ENCODE measurements around the gene APOC4. TPM values are rescaled to one million over a fixed set of nuclear protein-coding genes. Genes with fewer than 3 reads are reported as not detected.

Gene APOC4
- total and polyA plus RNA-seq, 8 donors: 0.33 TPM; not detected in 7

- Histone ChIP-seq H3K27me3 (no peaks in the 10 kb centered on the region), H3K4me3 (no peak overlapping the region), H3K9me3 (no peaks in the 10 kb centered on the region), H3K4me1 (no peaks in the 10 kb centered on the region), H3K36me3 (peaks cover 66 to 95% (median 84%) of the 10 kb centered on the region in 4 donors), H3K27ac (no peak overlapping the region)
- 96 to 99% (median 97%) methylated on average over 4 of the region's 4 CpGs for WGBS, 5 donors
- TF ChIP-seq EP300 (IDR thresholded peaks at IDR 0.05): no peak
- TF ChIP-seq POLR2AphosphoS5 (IDR thresholded peaks at IDR 0.05): no peak
- TF ChIP-seq CTCF (IDR thresholded peaks at IDR 0.05): no peak
- TF ChIP-seq POLR2A (IDR thresholded peaks at IDR 0.05): no peak
- intact Hi-C loops (cut with DNase I; ENCODE audit: low total_unique reads): no loop called here
- DNase-seq: no peak
These were observed 33.4 kb downstream of the APOC4 start for GRCh38 chr19:44975444-44975843.

- Histone ChIP-seq H3K27me3 (no peaks in the 10 kb centered on the region), H3K27ac (no peak overlapping the region), H3K9me3 (no peaks in the 10 kb centered on the region), H3K4me1 (no peaks in the 10 kb centered on the region), H3K4me3 (no peak overlapping the region), H3K36me3 (peaks cover 60 to 100% (median 100%) of the 10 kb centered on the region in 4 donors)
- TF ChIP-seq POLR2A (IDR thresholded peaks at IDR 0.05): no peak
- 80 to 90% (median 89%) methylated on average over 9 of the region's 9 CpGs for WGBS, 5 donors
- DNase-seq: no peak
- intact Hi-C loops (cut with DNase I; ENCODE audit: low total_unique reads): no loop called here
These were observed 42.0 kb downstream of the APOC4 start for GRCh38 chr19:44984005-44984404.

GRCh38 chr19:44985445-44985844 lies 43.4 kb downstream of the APOC4 start:
- H3K4me3 ChIP-seq: no peak overlapping the region
- peaks cover 62 to 100% (median 100%) of the 10 kb centered on the region in 4 donors for H3K36me3 ChIP-seq
- no peaks in the 10 kb centered on the region for H3K27me3 ChIP-seq
- TF ChIP-seq POLR2AphosphoS5 (IDR thresholded peaks at IDR 0.05): no peak
- no peak for TF ChIP-seq CTCF (IDR thresholded peaks at IDR 0.05)
- no peak for TF ChIP-seq EP300 (IDR thresholded peaks at IDR 0.05)
- H3K27ac ChIP-seq: no peak overlapping the region
- DNase-seq: no peak
- H3K9me3 ChIP-seq: no peaks in the 10 kb centered on the region
- WGBS, 5 donors: 75 to 96% (median 86%) methylated on average over 3 to 4 of the region's 4 CpGs
- intact Hi-C loops (cut with DNase I; ENCODE audit: low total_unique reads): no loop called here
- no peaks in the 10 kb centered on the region for H3K4me1 ChIP-seq

GRCh38 chr19:44986389-44986788 lies 44.4 kb downstream of the APOC4 start:
- Histone ChIP-seq H3K4me1 (no peaks in the 10 kb centered on the region), H3K36me3 (peaks cover 71 to 100% (median 100%) of the 10 kb centered on the region in 4 donors), H3K27ac (no peak overlapping the region), H3K4me3 (no peak overlapping the region), H3K9me3 (no peaks in the 10 kb centered on the region), H3K27me3 (no peaks in the 10 kb centered on the region)
- DNase-seq: no peak
- intact Hi-C loops (cut with DNase I; ENCODE audit: low total_unique reads): no loop called here
- WGBS, 5 donors: 85 to 93% (median 89%) methylated on average over 7 of the region's 7 CpGs
- TF ChIP-seq POLR2A (IDR thresholded peaks at IDR 0.05) (no peak), CTCF (IDR thresholded peaks at IDR 0.05) (no peak), EP300 (IDR thresholded peaks at IDR 0.05) (no peak), POLR2AphosphoS5 (IDR thresholded peaks at IDR 0.05) (no peak)

GRCh38 chr19:44987148-44987675 lies 45.2 kb downstream of the APOC4 start:
- Histone ChIP-seq H3K27ac (no peak overlapping the region), H3K36me3 (peaks cover 77 to 100% (median 100%) of the 10 kb centered on the region in 4 donors), H3K4me3 (no peak overlapping the region), H3K27me3 (no peaks in the 10 kb centered on the region), H3K9me3 (no peaks in the 10 kb centered on the region), H3K4me1 (no peaks in the 10 kb centered on the region)
- DNase-seq: no peak
- 81 to 90% (median 88%) methylated on average over 11 to 20 of the region's 20 CpGs for WGBS, 5 donors
- no peak for TF ChIP-seq CTCF (IDR thresholded peaks at IDR 0.05)
- TF ChIP-seq POLR2AphosphoS5 (IDR thresholded peaks at IDR 0.05): no peak
- intact Hi-C loops (cut with DNase I; ENCODE audit: low total_unique reads): no loop called here

All from stomach (tissue), 9 donors.